ENCODE measurements around the gene MTHFSD. TPM values are rescaled to one million over a fixed set of nuclear protein-coding genes. Genes with fewer than 3 reads are reported as not detected.

MTHFSD gene
- total and polyA plus RNA-seq, 11 donors, result 3.9 to 17.0 (median 11.4) TPM

- no peak for ATAC-seq
Observed at GRCh38 chr16:86498671-86499439, 56.2 kb downstream of the MTHFSD start.

GRCh38 chr16:86498155-86498670, 56.8 kb downstream of the MTHFSD start:
- Histone ChIP-seq H3K27ac (peak overlapping the region in 1 of 12 donors; percentile 97), H3K4me3 (no peak overlapping the region), H3K4me1 (peaks cover 0 to 36% (median 10%) of the 10 kb centered on the region in 12 donors), H3K27me3 (peaks cover 76 to 100% (median 100%) of the 10 kb centered on the region in 9 donors), H3K36me3 (no peaks in the 10 kb centered on the region), H3K9me3 (no peaks in the 10 kb centered on the region)
- WGBS, 4 donors, result 1 to 5% (median 4%) methylated on average over 18 to 29 of the region's 29 CpGs
- intact Hi-C loops (cut with DNase I), result no loop called here
- no peak for TF ChIP-seq CTCF (IDR thresholded peaks at IDR 0.05)
- no peak for TF ChIP-seq POLR2A (IDR thresholded peaks at IDR 0.05)
- DNase-seq, result no peak
- ATAC-seq, result no peak

More at GRCh38 chr16:86498671-86499439, 56.2 kb downstream of the MTHFSD start:
- H3K27ac ChIP-seq, result peak overlapping the region in 1 of 12 donors; percentile 97
- peaks cover 83 to 100% (median 100%) of the 10 kb centered on the region in 9 donors for H3K27me3 ChIP-seq
- no peak for TF ChIP-seq CTCF (IDR thresholded peaks at IDR 0.05)
- no peak for TF ChIP-seq POLR2A (IDR thresholded peaks at IDR 0.05)
- intact Hi-C loops (cut with DNase I), result no loop called here
- no peak overlapping the region for H3K4me3 ChIP-seq
- no peaks in the 10 kb centered on the region for H3K36me3 ChIP-seq
- peak in 1 of 5 donors; percentile 16 for DNase-seq
- H3K4me1 ChIP-seq, result peaks cover 0 to 36% (median 10%) of the 10 kb centered on the region in 12 donors
- no peaks in the 10 kb centered on the region for H3K9me3 ChIP-seq
- WGBS, 4 donors, result 2 to 3% (median 3%) methylated on average over 40 to 61 of the region's 61 CpGs

GRCh38 chr16:86497551-86498021, 57.4 kb downstream of the MTHFSD start:
- peaks cover 0 to 36% (median 10%) of the 10 kb centered on the region in 12 donors for H3K4me1 ChIP-seq
- TF ChIP-seq CTCF (IDR thresholded peaks at IDR 0.05), result no peak
- H3K36me3 ChIP-seq, result no peaks in the 10 kb centered on the region
- intact Hi-C loops (cut with DNase I), result no loop called here
- ATAC-seq, result no peak
- no peak overlapping the region for H3K4me3 ChIP-seq
- no peaks in the 10 kb centered on the region for H3K9me3 ChIP-seq
- WGBS, 4 donors, result 3 to 5% (median 4%) methylated on average over 29 to 44 of the region's 44 CpGs
- H3K27ac ChIP-seq, result peak overlapping the region in 1 of 12 donors; percentile 97
- H3K27me3 ChIP-seq, result peaks cover 75 to 100% (median 100%) of the 10 kb centered on the region in 9 donors
- no peak for DNase-seq

GRCh38 chr16:86496929-86497461, 58.0 kb downstream of the MTHFSD start:
- no peak for TF ChIP-seq CTCF (IDR thresholded peaks at IDR 0.05)
- TF ChIP-seq POLR2A (IDR thresholded peaks at IDR 0.05), result no peak
- DNase-seq, result no peak
- Histone ChIP-seq H3K27me3 (peaks cover 75 to 100% (median 100%) of the 10 kb centered on the region in 9 donors), H3K4me3 (no peak overlapping the region), H3K36me3 (no peaks in the 10 kb centered on the region), H3K9me3 (no peaks in the 10 kb centered on the region), H3K4me1 (peaks cover 0 to 36% (median 10%) of the 10 kb centered on the region in 12 donors), H3K27ac (peak overlapping the region in 1 of 12 donors; percentile 97)
- WGBS, 4 donors, result 3 to 5% (median 3%) methylated on average over 27 to 45 of the region's 45 CpGs
- ATAC-seq, result no peak
- intact Hi-C loops (cut with DNase I), result no loop called here
